Smooth muscle cell (in vitro differentiated cells): ENCODE results near the gene CPT1A. TPM values are rescaled to one million over a fixed set of nuclear protein-coding genes. Genes with fewer than 3 reads are reported as not detected.
A peak's percentile ranks its signal among the peaks of the same experiment; 100 is the strongest.

ENCODE experiments used
- DNase-seq: peaks from one replicate; lab custom pipeline; 2025; ENCODE audit not compliant: unreplicated experiment; lab: John Stamatoyannopoulos, UW
- H2AFZ ChIP-seq: fragments of 200-600 bp; sonication (generic); 2 replicates; pipeline ENCODE4 v1.6.0; 2016; ENCODE audit warnings: antibody characterized with exemption, low read depth, mild to moderate bottlenecking
- H3F3A ChIP-seq: fragments of 200-600 bp; sonication (generic); 2 replicates; pipeline ENCODE4 v1.6.0; 2017; ENCODE audit warnings: antibody characterized with exemption, low read depth
- H3K27ac ChIP-seq: fragments of 200-600 bp; sonication (generic); 2 replicates; pipeline ENCODE4 v1.5.1; 2016; ENCODE audit warnings: low read depth, mild to moderate bottlenecking
- H3K27me3 ChIP-seq: fragments of 200-600 bp; sonication (generic); 2 replicates; pipeline ENCODE4 v1.6.1; 2016; ENCODE audit warnings: low read depth, mild to moderate bottlenecking
- H3K36me3 ChIP-seq: fragments of 200-600 bp; sonication (generic); 2 replicates; pipeline ENCODE4 v1.5.1; 2016; ENCODE audit warnings: low read depth
- H3K4me1 ChIP-seq: fragments of 200-600 bp; sonication (generic); 2 replicates; pipeline ENCODE4 v1.5.1; 2016; ENCODE audit warnings: low read depth
- H3K4me2 ChIP-seq: fragments of 200-600 bp; sonication (generic); 2 replicates; pipeline ENCODE4 v1.6.0; 2016; ENCODE audit warnings: mild to moderate bottlenecking
- H3K4me3 ChIP-seq: fragments of 200-600 bp; sonication (generic); 2 replicates; pipeline ENCODE4 v1.5.1; 2016; ENCODE audit warnings: mild to moderate bottlenecking
- H3K79me2 ChIP-seq: fragments of 200-600 bp; sonication (generic); 2 replicates; pipeline ENCODE4 v1.6.0; 2016; ENCODE audit warnings: low read depth, mild to moderate bottlenecking
- H3K9ac ChIP-seq: fragments of 200-600 bp; sonication (generic); 2 replicates; pipeline ENCODE4 v1.6.0; 2016; ENCODE audit warnings: low read depth
- H3K9me3 ChIP-seq: fragments of 200-600 bp; sonication (generic); replicated peaks from 2 replicates; pipeline ENCODE4 v1.5.1; 2016; ENCODE audit warnings: low read depth
- H4K20me1 ChIP-seq: fragments of 200-600 bp; sonication (generic); 2 replicates; pipeline ENCODE4 v1.6.0; 2016; ENCODE audit warnings: low read depth
- WGBS: methylation state at CpG from one replicate; pipeline ENCODE4 v1.1.7; 2016; ENCODE audit warnings: low lambda C conversion rate; 5-methylcytosine and 5-hydroxymethylcytosine counted together
- polyA plus RNA-seq: library from polyadenylated mRNA; unstranded; fragments of >200 nt; fragmentation: Nextera tagmentation; extraction: Ambion mirVana; gene quantifications from 2 replicates; pipeline ENCODE4 v1.2.1, GENCODE V29; 2016
- total RNA-seq: library from RNA; depleted of rRNA; stranded (reverse); fragments of >200 nt; gene quantifications from 2 replicates; pipeline ENCODE4 v1.2.3, GENCODE V29; 2014
- TF ChIP-seq, protein P1 (sequence below): fragments of 200-600 bp; sonication (generic); IDR thresholded peaks from 2 replicates; pipeline ENCODE4 v1.5.1; 2017; ENCODE audit warnings: borderline replicate concordance, mild to moderate bottlenecking, antibody characterized with exemption; ENCODE audit not compliant: insufficient read depth, poor library complexity, severe bottlenecking

CPT1A gene
- total and polyA plus RNA-seq, 2 experiments from 2014 or later = 0.24 to 1.9 TPM

DNA sequence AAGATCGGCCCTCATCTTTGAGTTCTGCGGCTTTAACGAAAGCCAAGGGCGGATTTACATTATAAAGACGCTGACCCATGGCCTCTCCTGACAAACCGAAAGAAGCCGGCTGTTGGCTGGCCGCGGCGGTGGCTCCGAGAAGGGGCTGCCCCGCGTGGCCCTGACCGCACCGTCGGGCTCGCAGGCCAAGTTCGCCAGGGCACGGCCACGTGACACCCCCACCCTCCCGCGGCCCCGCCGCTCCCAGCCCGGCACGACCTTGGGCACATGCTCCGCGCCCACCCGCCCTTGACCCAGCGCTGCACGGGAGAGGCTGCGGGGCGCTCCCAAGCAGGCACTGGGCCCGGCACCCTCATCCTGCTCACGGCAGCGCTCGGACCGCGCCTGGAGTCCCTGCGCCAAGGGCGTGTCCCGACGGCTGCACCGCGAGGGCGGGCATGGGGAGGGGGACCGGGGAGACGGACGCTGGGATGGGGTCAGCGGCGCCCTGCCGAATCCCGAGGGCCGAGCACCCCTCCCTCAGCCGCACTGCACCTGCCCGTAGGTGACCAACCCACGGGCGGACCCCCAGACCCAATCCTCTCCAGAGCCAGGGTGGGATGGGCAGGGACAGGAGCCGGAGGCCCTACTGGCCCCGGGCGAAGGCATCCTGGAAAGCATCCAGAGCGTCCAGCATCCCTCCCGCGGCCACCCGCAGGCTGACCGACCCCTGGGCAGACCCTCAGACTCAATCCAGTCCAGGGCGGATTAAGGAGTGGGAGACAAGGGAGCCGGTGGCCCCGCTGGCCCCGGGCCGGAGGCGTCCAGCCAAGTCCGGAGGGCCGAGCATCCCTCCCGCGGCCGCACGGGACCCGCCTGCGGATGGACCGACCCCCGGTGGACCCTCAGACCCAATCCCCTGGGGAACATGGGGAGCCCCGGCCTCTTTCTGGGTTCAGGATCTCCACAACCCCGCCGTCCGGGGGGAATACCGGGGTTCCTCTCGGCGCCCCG, 759 bp downstream of the CPT1A start:
- DNase-seq = peak; percentile 19

DNA sequence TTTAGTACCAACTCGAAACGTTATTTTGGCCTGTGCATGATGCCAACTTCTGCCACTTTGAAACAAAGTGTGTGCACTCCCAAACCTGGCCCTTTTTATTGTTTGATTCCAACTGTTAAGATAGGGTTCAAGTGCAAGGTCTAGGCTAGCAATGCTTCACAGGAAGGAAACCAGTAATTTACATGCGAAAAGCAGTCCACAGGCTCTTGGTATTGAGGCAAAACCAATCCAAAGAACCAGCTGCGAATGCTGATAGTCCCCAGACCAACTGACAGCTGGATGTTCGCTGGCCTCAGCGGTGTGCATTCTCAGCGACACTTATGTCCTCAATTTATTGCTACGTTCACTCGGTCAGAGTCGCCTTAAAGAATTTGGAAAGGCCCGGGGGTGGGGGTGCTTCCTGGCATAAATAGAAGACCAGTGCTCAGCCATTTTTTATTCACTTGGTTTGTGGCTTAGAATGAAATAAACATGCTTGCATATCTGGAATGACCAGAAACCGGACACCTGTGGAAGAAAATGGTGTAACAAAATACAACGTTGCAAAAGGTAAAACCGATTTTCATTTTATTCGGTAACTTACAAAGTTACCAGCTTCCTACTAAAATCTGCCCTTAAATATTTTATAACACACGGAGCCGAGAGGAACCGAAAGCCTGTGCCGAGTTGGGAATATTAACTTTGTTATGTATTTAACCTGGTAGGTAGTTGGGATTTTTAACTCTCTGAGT, 1.6 kb downstream of the CPT1A start:
- Histone ChIP-seq H3K9ac (no peak overlapping the region), H3K79me2 (no peaks in the 10 kb centered on the region), H2AFZ (peak overlapping the region; percentile 50), H3F3A (peaks cover 5% of the 10 kb centered on the region), H4K20me1 (no peaks in the 10 kb centered on the region), H3K27ac (peak overlapping the region; percentile 17), H3K9me3 (no peaks in the 10 kb centered on the region), H3K36me3 (no peaks in the 10 kb centered on the region), H3K4me2 (peak overlapping the region; percentile 81), H3K4me1 (peaks cover 17% of the 10 kb centered on the region), H3K4me3 (peak overlapping the region; percentile 49), H3K27me3 (peaks cover 32% of the 10 kb centered on the region)
- DNase-seq = no peak
- TF ChIP-seq, protein P1, sequence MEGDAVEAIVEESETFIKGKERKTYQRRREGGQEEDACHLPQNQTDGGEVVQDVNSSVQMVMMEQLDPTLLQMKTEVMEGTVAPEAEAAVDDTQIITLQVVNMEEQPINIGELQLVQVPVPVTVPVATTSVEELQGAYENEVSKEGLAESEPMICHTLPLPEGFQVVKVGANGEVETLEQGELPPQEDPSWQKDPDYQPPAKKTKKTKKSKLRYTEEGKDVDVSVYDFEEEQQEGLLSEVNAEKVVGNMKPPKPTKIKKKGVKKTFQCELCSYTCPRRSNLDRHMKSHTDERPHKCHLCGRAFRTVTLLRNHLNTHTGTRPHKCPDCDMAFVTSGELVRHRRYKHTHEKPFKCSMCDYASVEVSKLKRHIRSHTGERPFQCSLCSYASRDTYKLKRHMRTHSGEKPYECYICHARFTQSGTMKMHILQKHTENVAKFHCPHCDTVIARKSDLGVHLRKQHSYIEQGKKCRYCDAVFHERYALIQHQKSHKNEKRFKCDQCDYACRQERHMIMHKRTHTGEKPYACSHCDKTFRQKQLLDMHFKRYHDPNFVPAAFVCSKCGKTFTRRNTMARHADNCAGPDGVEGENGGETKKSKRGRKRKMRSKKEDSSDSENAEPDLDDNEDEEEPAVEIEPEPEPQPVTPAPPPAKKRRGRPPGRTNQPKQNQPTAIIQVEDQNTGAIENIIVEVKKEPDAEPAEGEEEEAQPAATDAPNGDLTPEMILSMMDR = no peak
- 7% methylated on average over 19 of the region's 19 CpGs for WGBS

More for the DNA sequence above, 759 bp downstream of the CPT1A start:
- TF ChIP-seq, protein P1 = no peak
- Histone ChIP-seq H4K20me1 (no peaks in the 10 kb centered on the region), H3K79me2 (no peaks in the 10 kb centered on the region), H3K4me2 (peak overlapping the region; percentile 81), H3K4me3 (peak overlapping the region; percentile 49), H3F3A (peaks cover 5% of the 10 kb centered on the region), H3K4me1 (peaks cover 17% of the 10 kb centered on the region), H3K9me3 (no peaks in the 10 kb centered on the region), H2AFZ (peak overlapping the region; percentile 12), H3K27ac (peak overlapping the region; percentile 17), H3K36me3 (no peaks in the 10 kb centered on the region), H3K9ac (no peak overlapping the region), H3K27me3 (peaks cover 41% of the 10 kb centered on the region)
- WGBS = 3% methylated on average over 46 of the region's 90 CpGs

DNA sequence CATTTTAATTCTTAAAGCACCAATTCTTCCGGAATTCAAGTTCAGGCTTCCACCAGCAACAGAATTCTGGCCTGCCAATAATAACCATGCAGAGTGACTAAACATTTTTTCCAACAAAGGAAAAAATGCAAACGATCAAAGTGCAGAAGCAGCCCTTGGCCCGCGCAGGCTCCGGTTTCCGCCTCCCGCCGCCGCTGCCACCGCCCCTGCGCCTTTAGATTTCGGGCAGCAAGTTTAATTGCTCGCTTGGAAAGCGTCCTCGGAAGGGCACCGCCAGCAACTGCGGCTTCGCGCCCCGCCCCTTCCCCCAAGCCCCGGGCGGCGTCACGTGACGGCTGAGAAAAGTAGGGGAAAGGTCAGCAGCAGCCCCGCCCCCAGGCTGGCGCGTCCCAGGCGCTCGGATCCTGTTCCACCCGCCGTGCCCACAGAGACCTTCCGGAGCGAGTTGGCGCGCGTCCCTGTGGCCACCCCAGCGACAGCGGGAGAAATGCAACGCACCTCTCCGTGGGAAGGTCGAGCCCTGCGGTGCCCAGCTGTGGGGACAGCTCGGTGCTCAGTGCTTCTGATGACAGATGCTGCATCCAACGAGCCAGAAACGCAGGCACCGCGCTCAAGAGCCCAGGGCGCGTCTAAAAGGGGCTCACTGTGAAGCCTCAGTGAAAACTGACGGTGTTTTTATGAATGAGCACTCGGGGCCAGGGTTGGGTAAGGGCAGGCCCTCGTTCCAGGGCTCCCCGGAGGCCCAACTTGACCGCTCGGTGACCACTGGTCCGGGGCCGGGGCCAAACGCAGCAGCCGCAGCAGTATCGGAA, 2.5 kb downstream of the CPT1A start:
- WGBS = 5% methylated on average over 54 of the region's 61 CpGs
- DNase-seq = peak; percentile 90
- peaks cover 17% of the 10 kb centered on the region for H3K4me1 ChIP-seq

More for the DNA sequence above, 2.5 kb downstream of the CPT1A start:
- H2AFZ ChIP-seq = peak overlapping the region; percentile 50
- peak overlapping the region; percentile 81 for H3K4me2 ChIP-seq
- H3K79me2 ChIP-seq = no peaks in the 10 kb centered on the region
- peak overlapping the region; percentile 49 for H3K4me3 ChIP-seq
- peak overlapping the region; percentile 19 for H3K9ac ChIP-seq
- H4K20me1 ChIP-seq = no peaks in the 10 kb centered on the region
- H3K27ac ChIP-seq = peak overlapping the region; percentile 50
- TF ChIP-seq, protein P1 = no peak
- H3F3A ChIP-seq = peaks cover 5% of the 10 kb centered on the region
- no peaks in the 10 kb centered on the region for H3K36me3 ChIP-seq
- H3K27me3 ChIP-seq = peaks cover 24% of the 10 kb centered on the region
- no peaks in the 10 kb centered on the region for H3K9me3 ChIP-seq
